ENCODE measurements around the gene CDH6.

Gene CDH6

GRCh38 chr5:31197183-31197582 is 3.7 kb downstream of the CDH6 start:
- no peak for DNase-seq (ENCODE audit: low read depth in 2 of 2)

- no peak for DNase-seq (ENCODE audit: low read depth in 2 of 2)
These were observed 11.5 kb downstream of the CDH6 start for GRCh38 chr5:31204958-31205357.

GRCh38 chr5:31208043-31208442 is 14.6 kb downstream of the CDH6 start:
- no peak for DNase-seq (ENCODE audit: low read depth in 2 of 2)

GRCh38 chr5:31209334-31209733 is 15.8 kb downstream of the CDH6 start:
- DNase-seq (ENCODE audit: low read depth in 2 of 2) = no peak

- no peak for DNase-seq (ENCODE audit: low read depth in 2 of 2)
These were observed 17.6 kb downstream of the CDH6 start for GRCh38 chr5:31211098-31211497.

GRCh38 chr5:31213257-31213656 is 19.8 kb downstream of the CDH6 start:
- DNase-seq (ENCODE audit: low read depth in 2 of 2) = no peak

- DNase-seq (ENCODE audit: low read depth in 2 of 2) = no peak
These were observed 20.2 kb downstream of the CDH6 start for GRCh38 chr5:31213705-31214121.

- DNase-seq (ENCODE audit: low read depth in 2 of 2) = no peak
These were observed 20.7 kb downstream of the CDH6 start for GRCh38 chr5:31214229-31214628.

GRCh38 chr5:31215236-31215635 is 21.8 kb downstream of the CDH6 start:
- DNase-seq (ENCODE audit: low read depth in 2 of 2) = no peak

GRCh38 chr5:31217446-31217845 is 24.0 kb downstream of the CDH6 start:
- no peak for DNase-seq (ENCODE audit: low read depth in 2 of 2)

- DNase-seq (ENCODE audit: low read depth in 2 of 2) = no peak
These were observed 25.5 kb downstream of the CDH6 start for GRCh38 chr5:31218978-31219377.

GRCh38 chr5:31221001-31221400 is 27.5 kb downstream of the CDH6 start:
- no peak for DNase-seq (ENCODE audit: low read depth in 2 of 2)

GRCh38 chr5:31225118-31225517 is 31.6 kb downstream of the CDH6 start:
- DNase-seq (ENCODE audit: low read depth in 2 of 2) = no peak

GRCh38 chr5:31225613-31226012 is 32.1 kb downstream of the CDH6 start:
- no peak for DNase-seq (ENCODE audit: low read depth in 2 of 2)

- no peak for DNase-seq (ENCODE audit: low read depth in 2 of 2)
These were observed 33.2 kb downstream of the CDH6 start for GRCh38 chr5:31226651-31227050.

GRCh38 chr5:31229266-31229665 is 35.8 kb downstream of the CDH6 start:
- no peak for DNase-seq (ENCODE audit: low read depth in 2 of 2)

GRCh38 chr5:31231177-31231838 is 37.8 kb downstream of the CDH6 start:
- no peak for DNase-seq (ENCODE audit: low read depth in 2 of 2)

- no peak for DNase-seq (ENCODE audit: low read depth in 2 of 2)
These were observed 38.9 kb downstream of the CDH6 start for GRCh38 chr5:31232273-31232888.

- DNase-seq (ENCODE audit: low read depth in 2 of 2) = no peak
These were observed 41.9 kb downstream of the CDH6 start for GRCh38 chr5:31235381-31235780.

- no peak for DNase-seq (ENCODE audit: low read depth in 2 of 2)
These were observed 42.9 kb downstream of the CDH6 start for GRCh38 chr5:31236339-31236738.

GRCh38 chr5:31237174-31237573 is 43.7 kb downstream of the CDH6 start:
- DNase-seq (ENCODE audit: low read depth in 2 of 2) = no peak

- no peak for DNase-seq (ENCODE audit: low read depth in 2 of 2)
These were observed 45.0 kb downstream of the CDH6 start for GRCh38 chr5:31238497-31238896.

GRCh38 chr5:31244921-31245320 is 51.4 kb downstream of the CDH6 start:
- no peak for DNase-seq (ENCODE audit: low read depth in 2 of 2)

- DNase-seq (ENCODE audit: low read depth in 2 of 2) = no peak
These were observed 53.9 kb downstream of the CDH6 start for GRCh38 chr5:31247381-31247780.
